ENCODE measurements around the gene CAPN15.

The CAPN15 gene

GRCh38 chr16:563072-563644, 35.6 kb downstream of the CAPN15 start:
- DNase-seq, result no peak

GRCh38 chr16:564690-565418, 37.3 kb downstream of the CAPN15 start:
- no peak for DNase-seq

- DNase-seq, result no peak
Observed at GRCh38 chr16:565419-566330, 38.2 kb downstream of the CAPN15 start.

- DNase-seq, result peak; percentile 38 to 50
Observed at GRCh38 chr16:566475-567372, 39.2 kb downstream of the CAPN15 start, which contains the start of gene NHLRC4. TSS of gene NHLRC4 (plus strand) at chr16:567005. CDS start at chr16:568048, 1,043 bp downstream.

GRCh38 chr16:567373-568256, 40.1 kb downstream of the CAPN15 start:
- no peak for DNase-seq

- DNase-seq, result no peak
Observed at GRCh38 chr16:568401-569258, 41.1 kb downstream of the CAPN15 start.

GRCh38 chr16:569445-570254, 42.1 kb downstream of the CAPN15 start, which contains the start of gene PIGQ:
TSS of gene PIGQ (plus strand) at chr16:569968. CDS start at chr16:574075, 4,107 bp downstream.
- peak; percentile 42 to 50 for DNase-seq

- no peak for DNase-seq
Observed at GRCh38 chr16:572865-573650, 45.5 kb downstream of the CAPN15 start.

GRCh38 chr16:574021-574760, 46.7 kb downstream of the CAPN15 start:
- DNase-seq, result no peak

- no peak for DNase-seq
Observed at GRCh38 chr16:575354-576196, 48.1 kb downstream of the CAPN15 start.

GRCh38 chr16:576197-576822, 48.8 kb downstream of the CAPN15 start:
- no peak for DNase-seq

- no peak for DNase-seq
Observed at GRCh38 chr16:576823-577201, 49.3 kb downstream of the CAPN15 start.

- no peak for DNase-seq
Observed at GRCh38 chr16:577796-578195, 50.3 kb downstream of the CAPN15 start.

- no peak for DNase-seq
Observed at GRCh38 chr16:578232-578869, 50.8 kb downstream of the CAPN15 start.

GRCh38 chr16:578870-579405, 51.4 kb downstream of the CAPN15 start:
- DNase-seq, result peak; percentile 54 to 74

Data from inflammatory macrophage treated with lipopolysaccharide for 1 hour (primary cell).